CD4-positive, alpha-beta T cell treated with Interferon gamma for 1 hour (primary cell): ENCODE data around the gene EPHB2.
"Not testable (repeated sequence)": the region's sequence is repeated elsewhere in the genome, so short reads cannot be mapped to it uniquely, and the experiment has no call there.

ENCODE experiments used
- DNase-seq: peaks from one replicate; pipeline ENCODE4 v3.0.0-alpha.2; 2020

EPHB2 gene

GRCh38 chr1:22843441-22844183 lies 133.0 kb downstream of the EPHB2 start:
- not testable (repeated sequence) for DNase-seq

- DNase-seq: no peak
These were observed 134.0 kb downstream of the EPHB2 start for GRCh38 chr1:22844621-22845020.

GRCh38 chr1:22845398-22845935 lies 134.8 kb downstream of the EPHB2 start:
- no peak for DNase-seq

GRCh38 chr1:22846458-22846857 lies 135.8 kb downstream of the EPHB2 start:
- DNase-seq: no peak

GRCh38 chr1:22847249-22847648 lies 136.6 kb downstream of the EPHB2 start:
- no peak for DNase-seq

- no peak for DNase-seq
These were observed 137.1 kb downstream of the EPHB2 start for GRCh38 chr1:22847709-22848108.

- no peak for DNase-seq
These were observed 137.8 kb downstream of the EPHB2 start for GRCh38 chr1:22848405-22848804.

- no peak for DNase-seq
These were observed 139.1 kb downstream of the EPHB2 start for GRCh38 chr1:22849770-22850169.

GRCh38 chr1:22850281-22850680 lies 139.6 kb downstream of the EPHB2 start:
- no peak for DNase-seq

GRCh38 chr1:22850681-22851080 lies 140.0 kb downstream of the EPHB2 start:
- DNase-seq: no peak

- DNase-seq: no peak
These were observed 140.9 kb downstream of the EPHB2 start for GRCh38 chr1:22851517-22851916.

GRCh38 chr1:22852144-22852655 lies 141.6 kb downstream of the EPHB2 start:
- no peak for DNase-seq

- DNase-seq: no peak
These were observed 143.1 kb downstream of the EPHB2 start for GRCh38 chr1:22853651-22854185.

- no peak for DNase-seq
These were observed 144.3 kb downstream of the EPHB2 start for GRCh38 chr1:22854688-22855565.

GRCh38 chr1:22855668-22856606 lies 145.3 kb downstream of the EPHB2 start:
- no peak for DNase-seq

GRCh38 chr1:22857661-22858060 lies 147.0 kb downstream of the EPHB2 start:
- DNase-seq: no peak

GRCh38 chr1:22860414-22860800 lies 149.8 kb downstream of the EPHB2 start:
- no peak for DNase-seq

GRCh38 chr1:22860883-22861385 lies 150.3 kb downstream of the EPHB2 start:
- DNase-seq: no peak

GRCh38 chr1:22861764-22862440 lies 151.3 kb downstream of the EPHB2 start:
- DNase-seq: no peak

GRCh38 chr1:22862752-22863151 lies 152.1 kb downstream of the EPHB2 start:
- no peak for DNase-seq

- DNase-seq: no peak
These were observed 153.1 kb downstream of the EPHB2 start for GRCh38 chr1:22863766-22864165.
